GM12878 (cell line): ENCODE results near the gene HIF1AN. TPM values are rescaled to one million over a fixed set of nuclear protein-coding genes. Genes with fewer than 3 reads are reported as not detected.

Experiments
- ATAC-seq: fragments of 200-7000 bp; cut with Tn5 transposase; 3 replicates; pipeline ENCODE4 v1.9.1; 2020; ENCODE audit warnings: mild to moderate bottlenecking, moderate library complexity
- BruUV-seq: library from RNA; stranded (reverse); fragments of 400-500 nt; replicated peaks from 2 replicates; lab custom pipeline; 2021; lab: Mats Ljungman, UMichigan
- CTCF ChIA-PET: fragments of 300-600 bp; sonication (Branson Sonifier 250); formaldehyde crosslinking; extraction: SDS; loops from one replicate; lab custom pipeline; 2021; ENCODE audit warnings: inconsistent platforms; lab: Yijun Ruan, JAX
- POLR2A ChIA-PET: fragments of 350-600 bp; formaldehyde crosslinking; extraction: SDS; loops from one replicate; lab custom pipeline; 2021; ENCODE audit warnings: inconsistent platforms; lab: Charles Lee
- RAD21 ChIA-PET: fragments of 300-600 bp; sonication (Branson Sonifier 250); formaldehyde crosslinking; loops from one replicate; lab custom pipeline; 2023; ENCODE audit warnings: antibody characterized with exemption; ENCODE audit not compliant: unreplicated experiment; lab: Charles Lee
- SMC1A ChIA-PET: fragments of 300-600 bp; sonication (Branson Sonifier 250); formaldehyde crosslinking; loops from one replicate; lab custom pipeline; 2023; ENCODE audit not compliant: unreplicated experiment, uncharacterized antibody; lab: Charles Lee
- DNase-seq: peaks from one replicate; pipeline ENCODE4 v3.0.0-alpha.2; 2011; ENCODE audit warnings: low read depth, low spot score
- FAIRE-seq: peaks from 3 replicates; lab custom pipeline; 2011; peaks lifted over from hg19 to GRCh38; lab: Jason Lieb, UNC
- H2AFZ ChIP-seq: 2 replicates; pipeline ENCODE4 v1.6.0; 2011; ENCODE audit warnings: low read depth, low read length, control low read depth; ENCODE audit not compliant: control insufficient read depth
- H3K27ac ChIP-seq: 2 replicates; pipeline ENCODE4 v1.5.1; 2011; ENCODE audit warnings: control low read depth; ENCODE audit not compliant: control insufficient read depth, insufficient read depth
- H3K27me3 ChIP-seq, 2 experiments: replicated peaks in 1 of 2; 2 replicates each; pipeline versions ENCODE4 v1.6.0 to v1.6.1; 2011; ENCODE audit warnings: low read length in 1 of 2; ENCODE audit not compliant: control insufficient read depth in 2 of 2, insufficient read depth in 2 of 2
- H3K36me3 ChIP-seq, 2 experiments: 2 replicates each; pipeline ENCODE4 v1.5.1; 2011; ENCODE audit warnings: low read length in 1 of 2; ENCODE audit not compliant: control insufficient read depth in 2 of 2, insufficient read depth in 2 of 2
- H3K4me1 ChIP-seq: 2 replicates; pipeline ENCODE4 v1.6.1; 2011; ENCODE audit warnings: mild to moderate bottlenecking, low read length, moderate library complexity, mixed read lengths; ENCODE audit not compliant: control insufficient read depth, insufficient read depth
- H3K4me2 ChIP-seq: 2 replicates; pipeline ENCODE4 v1.6.0; 2011; ENCODE audit warnings: control low read depth; ENCODE audit not compliant: control insufficient read depth, insufficient read depth
- H3K4me3 ChIP-seq: fragments of 200-600 bp; sonication (generic); 2 replicates; pipeline ENCODE4 v1.5.1; 2016
- H3K79me2 ChIP-seq: 2 replicates; pipeline ENCODE4 v1.6.0; 2011; ENCODE audit warnings: low read length; ENCODE audit not compliant: control insufficient read depth, insufficient read depth
- H3K9ac ChIP-seq: 2 replicates; pipeline ENCODE4 v1.8.0; 2011; ENCODE audit warnings: low read length, control low read depth, mixed read lengths; ENCODE audit not compliant: control insufficient read depth, insufficient read depth
- H3K9me3 ChIP-seq: replicated peaks from 3 replicates; pipeline ENCODE4 v1.5.1; 2011; ENCODE audit warnings: mild to moderate bottlenecking, low read length; ENCODE audit not compliant: control insufficient read depth, insufficient read depth
- H4K20me1 ChIP-seq: 2 replicates; pipeline ENCODE4 v1.6.0; 2011; ENCODE audit not compliant: control insufficient read depth, insufficient read depth
- BCL3 ChIP-seq: IDR thresholded peaks from 2 replicates; pipeline ENCODE4 v1.6.1; 2011; ENCODE audit warnings: borderline replicate concordance, low read depth, mild to moderate bottlenecking, moderate library complexity, low read length; ENCODE audit not compliant: insufficient read depth, poor library complexity, severe bottlenecking
- CEBPB ChIP-seq, 2 experiments: fragments of 150-350 bp in 1 of 2; IDR thresholded peaks; 2 replicates each; pipeline ENCODE4 v1.6.1; 2012 to 2014; ENCODE audit warnings: low read depth in 2 of 2, low read length in 2 of 2, borderline replicate concordance in 1 of 2, inconsistent platforms in 1 of 2
- E2F4 ChIP-seq: IDR thresholded peaks from 2 replicates; pipeline ENCODE4 v1.6.1; 2012; ENCODE audit warnings: low read depth, low read length, improper control_type of control experiment
- IKZF1 ChIP-seq: fragments of 450-650 bp; conservative IDR thresholded peaks from 2 replicates; pipeline ENCODE4 v1.6.1; 2017; ENCODE audit warnings: antibody characterized with exemption, mild to moderate bottlenecking
- MEF2A ChIP-seq: IDR thresholded peaks from 2 replicates; pipeline ENCODE4 v1.6.1; 2011; ENCODE audit warnings: low read depth, mild to moderate bottlenecking, low read length, moderate library complexity; ENCODE audit not compliant: insufficient read depth
- MEF2B ChIP-seq: fragments of 450-650 bp; IDR thresholded peaks from 2 replicates; pipeline ENCODE4 v1.6.1; 2018; ENCODE audit warnings: mild to moderate bottlenecking, moderate library complexity; ENCODE audit not compliant: partially characterized antibody, poor library complexity, severe bottlenecking
- NR2C2 ChIP-seq: IDR thresholded peaks from 2 replicates; pipeline ENCODE4 v1.6.1; 2011; ENCODE audit warnings: borderline replicate concordance, low read depth; ENCODE audit not compliant: control insufficient read depth, insufficient read length
- PML ChIP-seq: IDR thresholded peaks from 2 replicates; pipeline ENCODE4 v1.6.1; 2012; ENCODE audit warnings: low read length, inconsistent platforms
- RAD21 ChIP-seq: IDR thresholded peaks from 2 replicates; pipeline ENCODE4 v1.6.1; 2011; ENCODE audit warnings: mild to moderate bottlenecking, low read depth, low read length, moderate library complexity; ENCODE audit not compliant: insufficient read depth
- RB1 ChIP-seq: fragments of 450-650 bp; formaldehyde crosslinking; IDR thresholded peaks from 2 replicates; pipeline ENCODE4 v1.6.1; 2017; ENCODE audit warnings: mild to moderate bottlenecking, borderline replicate concordance
- SIX5 ChIP-seq: IDR thresholded peaks from 2 replicates; pipeline ENCODE4 v1.6.1; 2011; ENCODE audit warnings: mild to moderate bottlenecking, low read depth, low read length, moderate library complexity; ENCODE audit not compliant: severe bottlenecking
- SMAD1 ChIP-seq: fragments of 450-650 bp; IDR thresholded peaks from 2 replicates; pipeline ENCODE4 v1.6.1; 2018; ENCODE audit warnings: mild to moderate bottlenecking, low read depth; ENCODE audit not compliant: partially characterized antibody
- SMARCA5 ChIP-seq: fragments of 450-650 bp; IDR thresholded peaks from 2 replicates; pipeline ENCODE4 v1.6.1; 2017; ENCODE audit warnings: mild to moderate bottlenecking
- SMC3 ChIP-seq: IDR thresholded peaks from 2 replicates; pipeline ENCODE4 v1.6.1; 2011; ENCODE audit warnings: low read length, improper control_type of control experiment, borderline replicate concordance
- YBX1 ChIP-seq: fragments of 450-650 bp; IDR thresholded peaks from 2 replicates; pipeline ENCODE4 v1.6.1; 2016; ENCODE audit warnings: antibody characterized with exemption
- YY1 ChIP-seq: IDR thresholded peaks from 2 replicates; pipeline ENCODE4 v1.6.1; 2011; ENCODE audit warnings: low read depth, mild to moderate bottlenecking, low read length
- ZBED1 ChIP-seq: IDR thresholded peaks from 2 replicates; pipeline ENCODE4 v1.6.1; 2016; ENCODE audit warnings: borderline replicate concordance
- WGBS: methylation state at CpG from one replicate; pipeline ENCODE4 v1.1.6; 2016; ENCODE audit warnings: low lambda C conversion rate; ENCODE audit not compliant: insufficient replicate concordance, insufficient coverage; ENCODE audit errors: missing lambda C conversion rate; 5-methylcytosine and 5-hydroxymethylcytosine counted together
- in situ Hi-C: fragments of 300-500 bp; cut with MboI; formaldehyde crosslinking; loops from 9 replicates; pipeline ENCODE4 v1.14.3; 2018; ENCODE audit warnings: mixed read lengths
- intact Hi-C: fragments of 100-400 bp; cut with micrococcal nuclease; formaldehyde crosslinking; loops from one replicate; pipeline ENCODE4 v1.14.2; 2022; ENCODE audit not compliant: unreplicated experiment
- polyA plus RNA-seq, 11 experiments: library from polyadenylated mRNA; depleted of rRNA in 4 of 11; unstranded in 6 of 11; stranded (reverse) in 5 of 11; fragments of >200 nt; fragmentation: Nextera tagmentation in 4 of 11; fragmentation: Illumina TruSeq in 1 of 11; extraction: Ambion mirVana in 4 of 11; extraction: Trizol in 1 of 11; gene quantifications; 1 replicate in 1 of 11; 2 replicates in 10 of 11; pipeline versions ENCODE4 v1.2.1 to v1.2.3, GENCODE V29; 2011 to 2016; ENCODE audit warnings: inconsistent platforms in 2 of 11, missing spikeins in 2 of 11, low read depth in 1 of 11
- total RNA-seq, 4 experiments: library from RNA; depleted of rRNA in 3 of 4; stranded (reverse); fragments of >200 nt in 3 of 4; fragmentation: Illumina TruSeq in 1 of 4; extraction: Trizol in 1 of 4; gene quantifications; 2 replicates each; pipeline versions ENCODE4 v1.2.1 to v1.2.3, GENCODE V29; 2013 to 2021
- TF ChIP-seq, protein P1 (sequence below): fragments of 450-650 bp; IDR thresholded peaks from 2 replicates; pipeline ENCODE4 v1.6.1; 2017; ENCODE audit warnings: antibody characterized with exemption, mild to moderate bottlenecking, moderate library complexity

Gene HIF1AN
- total and polyA plus RNA-seq, 10 of the 15 experiments (the other 5 are each of a cell fraction or from before 2014, with no cell fraction given), result 1.9 to 37.2 (median 15.2) TPM

DNA sequence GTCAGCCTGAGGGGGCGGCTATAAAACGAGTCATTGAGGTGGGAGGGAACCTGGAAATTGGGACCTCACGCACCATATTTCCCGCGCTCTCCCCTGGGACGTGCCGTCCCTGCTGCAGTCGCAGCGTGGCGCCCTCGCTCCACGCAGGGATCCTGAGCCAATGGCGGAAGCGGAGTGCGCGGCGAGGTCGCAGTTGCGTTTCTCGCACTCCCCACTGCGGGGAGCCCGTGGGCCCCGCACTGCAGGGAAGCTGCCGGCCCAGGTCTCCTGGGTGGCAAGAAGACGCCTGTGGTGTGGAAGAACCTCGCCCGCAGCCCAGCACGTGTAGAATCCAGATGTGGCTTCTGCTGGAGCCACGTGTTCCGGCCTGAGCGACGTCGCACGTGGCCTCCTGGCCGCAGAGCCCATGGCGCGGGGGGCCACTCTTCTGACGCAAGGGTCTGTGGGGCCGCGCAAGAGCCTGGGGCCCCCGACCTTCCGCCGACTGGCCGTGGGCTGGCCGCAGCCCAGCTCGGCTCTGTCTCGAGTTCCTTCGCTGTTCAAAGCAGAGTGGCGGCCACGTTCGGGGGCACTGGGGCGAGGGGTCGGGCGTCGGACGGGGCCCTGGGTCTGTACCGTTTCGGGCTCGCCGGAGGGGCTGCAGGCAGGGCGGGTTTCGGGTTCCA is 26.4 kb downstream of the HIF1AN start:
- CTCF ChIA-PET, result interaction anchor here (0.7 to 1.3 kb wide), 3 partner anchors 10 to 310 kb away, joined by 3 to 4 read pairs (median 4); no protein-coding TSS in a partner anchor
- DNase-seq (peak; percentile 16), ATAC-seq (peak; percentile 95), FAIRE-seq (peak; percentile 59)
- Histone ChIP-seq H3K9ac (no peak overlapping the region), H3K27me3 (no peaks in the 10 kb centered on the region; a peak in 1 of 4 replicates), H3K4me3 (no peak overlapping the region), H3K4me2 (no peak overlapping the region; the same call in 1 of the 2 replicates), H4K20me1 (no peaks in the 10 kb centered on the region), H3K4me1 (no peaks in the 10 kb centered on the region), H2AFZ (no peak overlapping the region; the same call in 1 of the 2 replicates), H3K9me3 (no peaks in the 10 kb centered on the region), H3K27ac (no peak overlapping the region), H3K36me3 (peaks cover 0 to under 1% of the 10 kb centered on the region in 2 experiments; a peak in 1 of 4 replicates), H3K79me2 (no peaks in the 10 kb centered on the region)
- in situ Hi-C loops, result no loop called here
- no TSS peak for BruUV-seq
- SMC1A ChIA-PET, result no interaction called here
- POLR2A ChIA-PET, result no interaction called here
- RAD21 ChIA-PET, result no interaction called here
- 71% methylated on average over 60 of the region's 62 CpGs for WGBS
- intact Hi-C loops, result loop anchor here (1.0 to 5.0 kb wide), 3 partner anchors 110 to 317 kb away; no protein-coding TSS in a partner anchor
- TF ChIP-seq RAD21, result peak; percentile 93
- TF ChIP-seq PML, result no peak
- TF ChIP-seq SMC3, result peak; percentile 75
- TF ChIP-seq MEF2A, result 0 out of 2 replicates have a peak, but pooled peaks have one; percentile 29
- TF ChIP-seq YBX1, result no peak
- 0 out of 2 replicates have a peak, but pooled peaks have one; percentile 49 for TF ChIP-seq E2F4
- peak; percentile 19 for TF ChIP-seq BCL3
- no peak for TF ChIP-seq CEBPB (IDR thresholded peaks at IDR 0.05; ENCODE audit: borderline replicate concordance in 1 of 2, low read depth in 2 of 2, low read length in 2 of 2)
- TF ChIP-seq SMAD1, result no peak
- peak; percentile 71; the same call in 1 of the 2 replicates for TF ChIP-seq RB1
- TF ChIP-seq, protein P1, sequence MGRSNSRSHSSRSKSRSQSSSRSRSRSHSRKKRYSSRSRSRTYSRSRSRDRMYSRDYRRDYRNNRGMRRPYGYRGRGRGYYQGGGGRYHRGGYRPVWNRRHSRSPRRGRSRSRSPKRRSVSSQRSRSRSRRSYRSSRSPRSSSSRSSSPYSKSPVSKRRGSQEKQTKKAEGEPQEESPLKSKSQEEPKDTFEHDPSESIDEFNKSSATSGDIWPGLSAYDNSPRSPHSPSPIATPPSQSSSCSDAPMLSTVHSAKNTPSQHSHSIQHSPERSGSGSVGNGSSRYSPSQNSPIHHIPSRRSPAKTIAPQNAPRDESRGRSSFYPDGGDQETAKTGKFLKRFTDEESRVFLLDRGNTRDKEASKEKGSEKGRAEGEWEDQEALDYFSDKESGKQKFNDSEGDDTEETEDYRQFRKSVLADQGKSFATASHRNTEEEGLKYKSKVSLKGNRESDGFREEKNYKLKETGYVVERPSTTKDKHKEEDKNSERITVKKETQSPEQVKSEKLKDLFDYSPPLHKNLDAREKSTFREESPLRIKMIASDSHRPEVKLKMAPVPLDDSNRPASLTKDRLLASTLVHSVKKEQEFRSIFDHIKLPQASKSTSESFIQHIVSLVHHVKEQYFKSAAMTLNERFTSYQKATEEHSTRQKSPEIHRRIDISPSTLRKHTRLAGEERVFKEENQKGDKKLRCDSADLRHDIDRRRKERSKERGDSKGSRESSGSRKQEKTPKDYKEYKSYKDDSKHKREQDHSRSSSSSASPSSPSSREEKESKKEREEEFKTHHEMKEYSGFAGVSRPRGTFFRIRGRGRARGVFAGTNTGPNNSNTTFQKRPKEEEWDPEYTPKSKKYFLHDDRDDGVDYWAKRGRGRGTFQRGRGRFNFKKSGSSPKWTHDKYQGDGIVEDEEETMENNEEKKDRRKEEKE, result no peak
- TF ChIP-seq IKZF1, result peak; percentile 28; the same call in 1 of the 2 replicates
- peak; percentile 94 for TF ChIP-seq YY1
- TF ChIP-seq SIX5, result no peak
- peak; percentile 63 for TF ChIP-seq MEF2B
- TF ChIP-seq SMARCA5, result peak; percentile 68; the same call in 1 of the 2 replicates
- no peak for TF ChIP-seq ZBED1
- TF ChIP-seq NR2C2, result no peak
